HG02970 (cell line): ENCODE measurements around the gene POLD4.
"Not testable (repeated sequence)": the region's sequence is repeated elsewhere in the genome, so short reads cannot be mapped to it uniquely, and the experiment has no call there.

ENCODE experiments used
- ATAC-seq: cut with Tn5 transposase; IDR thresholded peaks from one replicate; pipeline ENCODE4 v1.9.1; 2021; ENCODE audit warnings: mild to moderate bottlenecking, moderate library complexity, moderate number of reproducible peaks; ENCODE audit not compliant: unreplicated experiment, low FRiP score

POLD4 gene

GRCh38 chr11:67353317-67354074, at the start of gene POLD4:
Gene POLD4 (minus strand): TSS chr11:67353546. CDS start chr11:67353399, 147 bp downstream.
- ATAC-seq, result peak; percentile 71

DNA sequence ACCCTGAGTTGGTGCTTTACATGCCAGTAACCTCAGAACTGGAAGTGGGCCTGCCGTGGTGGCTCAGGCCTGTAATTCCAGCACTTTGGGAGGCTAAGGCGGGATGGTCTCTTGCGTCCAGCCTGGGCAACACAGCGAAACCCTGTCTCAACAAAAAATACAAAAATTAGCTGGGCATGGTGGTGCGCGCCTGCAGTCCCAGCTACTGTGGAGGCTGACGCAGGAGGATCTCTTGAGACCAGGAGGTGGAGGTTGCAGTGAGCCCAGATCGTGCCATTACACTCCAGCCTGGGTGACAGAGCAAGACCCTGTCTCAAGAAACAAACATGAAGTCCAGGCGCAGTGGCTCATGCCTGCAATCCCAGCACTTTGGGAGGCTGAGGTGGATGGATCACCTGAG, 49.7 kb upstream of the POLD4 start:
- ATAC-seq, result not testable (repeated sequence)

- peak; percentile 1 for ATAC-seq
These were observed 49.0 kb upstream of the POLD4 start for GRCh38 chr11:67402192-67402839.

- peak; percentile 58 for ATAC-seq
These were observed 48.3 kb upstream of the POLD4 start, which contains the start of gene PPP1CA for GRCh38 chr11:67401495-67402191. Gene PPP1CA (minus strand): TSS chr11:67401858. CDS start chr11:67401782, 76 bp downstream.

- ATAC-seq, result no peak
These were observed 47.7 kb upstream of the POLD4 start for GRCh38 chr11:67400942-67401494.

GRCh38 chr11:67400251-67400941, 47.0 kb upstream of the POLD4 start:
- ATAC-seq, result no peak

GRCh38 chr11:67398661-67399563, 45.6 kb upstream of the POLD4 start:
- no peak for ATAC-seq

DNA sequence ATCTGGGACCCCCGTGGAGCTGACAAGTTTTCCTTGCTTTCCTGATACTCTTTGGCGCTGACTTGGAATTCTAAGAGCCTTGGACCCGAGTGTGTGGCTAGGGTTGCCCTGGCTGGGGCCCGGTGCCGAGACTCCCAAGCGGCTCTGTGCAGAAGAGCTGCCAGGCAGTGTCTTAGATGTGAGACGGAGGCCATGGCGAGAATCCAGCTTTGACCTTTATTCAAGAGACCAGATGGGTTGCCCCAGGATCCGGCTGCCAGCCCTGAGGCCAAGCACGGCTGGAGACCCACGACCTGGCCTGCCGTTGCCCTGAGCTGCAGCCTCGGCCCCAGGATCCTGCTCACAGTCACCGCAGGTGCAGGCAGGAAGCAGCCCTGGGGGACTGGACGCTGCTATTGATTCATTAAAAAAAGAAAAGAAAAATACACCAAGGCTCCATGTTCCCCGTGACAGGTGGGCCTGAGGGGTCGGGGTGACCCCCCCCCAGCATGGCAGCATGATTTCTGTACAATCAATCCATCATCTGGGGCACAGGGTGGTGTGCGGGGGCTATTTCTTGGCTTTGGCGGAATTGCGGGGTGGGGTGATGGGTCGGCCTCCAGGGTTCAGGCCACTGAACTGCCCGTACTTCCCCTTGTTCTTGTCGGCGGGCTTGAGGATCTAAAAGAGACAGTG, 44.8 kb upstream of the POLD4 start:
- ATAC-seq, result no peak

DNA sequence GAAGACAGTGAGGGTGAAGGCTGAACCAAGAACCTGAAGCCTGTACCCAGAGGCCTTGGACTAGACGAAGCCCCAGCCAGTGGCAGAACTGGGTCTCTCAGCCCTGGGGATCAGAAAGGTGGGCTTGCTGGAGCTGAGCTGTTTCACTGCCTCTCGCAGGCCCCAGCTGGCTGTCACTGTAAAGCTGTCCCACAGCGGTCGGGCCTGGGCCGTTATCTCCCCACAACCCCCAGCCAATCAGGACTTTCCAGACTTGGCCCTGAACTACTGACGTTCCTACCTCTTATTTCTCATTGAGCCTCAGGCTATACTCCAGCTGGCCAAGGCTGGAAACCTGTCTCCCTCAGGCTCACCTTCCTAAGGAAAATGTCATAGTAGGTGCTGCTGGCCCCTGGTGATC, 44.2 kb upstream of the POLD4 start:
- no peak for ATAC-seq

DNA sequence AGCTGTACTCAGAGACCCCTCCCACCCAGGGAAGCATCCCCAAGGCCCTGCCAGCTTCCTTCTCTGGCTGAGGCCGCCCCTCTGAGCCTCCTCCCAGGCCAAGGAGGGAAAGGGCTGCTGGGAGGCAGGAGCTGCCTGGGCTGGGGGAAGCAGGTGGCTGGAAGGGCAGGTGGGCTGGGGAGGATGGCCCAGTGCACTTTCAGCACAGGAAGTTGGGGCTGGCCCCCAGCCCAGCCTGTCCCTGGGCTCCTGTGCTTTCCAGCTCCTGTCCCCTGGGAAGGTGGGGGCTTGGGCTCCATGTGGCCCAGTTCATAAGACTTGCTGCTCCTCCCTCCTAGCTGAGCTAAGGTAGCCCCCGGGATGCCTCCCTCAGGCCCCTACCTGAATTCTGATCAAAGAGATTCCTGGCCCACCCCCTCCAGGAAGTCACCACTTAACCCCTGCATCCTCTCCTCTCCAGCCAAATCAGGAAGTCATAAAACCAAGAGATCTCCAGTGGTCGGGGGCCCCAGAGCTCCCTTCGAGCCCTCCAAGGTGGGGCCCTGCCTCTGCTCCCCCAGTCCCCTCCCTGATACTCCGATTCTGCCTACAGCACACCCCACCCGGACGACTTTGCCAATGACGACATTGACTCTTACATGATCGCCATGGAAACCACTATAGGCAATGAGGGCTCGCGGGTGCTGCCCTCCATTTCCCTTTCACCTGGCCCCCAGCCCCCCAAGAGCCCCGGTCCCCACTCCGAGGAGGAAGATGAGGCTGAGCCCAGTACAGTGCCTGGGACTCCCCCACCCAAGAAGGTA, 43.4 kb upstream of the POLD4 start:
- ATAC-seq, result no peak

GRCh38 chr11:67396259-67396581, 42.9 kb upstream of the POLD4 start:
- ATAC-seq, result no peak

- no peak for ATAC-seq
These were observed 42.4 kb upstream of the POLD4 start for GRCh38 chr11:67395555-67396258.

DNA sequence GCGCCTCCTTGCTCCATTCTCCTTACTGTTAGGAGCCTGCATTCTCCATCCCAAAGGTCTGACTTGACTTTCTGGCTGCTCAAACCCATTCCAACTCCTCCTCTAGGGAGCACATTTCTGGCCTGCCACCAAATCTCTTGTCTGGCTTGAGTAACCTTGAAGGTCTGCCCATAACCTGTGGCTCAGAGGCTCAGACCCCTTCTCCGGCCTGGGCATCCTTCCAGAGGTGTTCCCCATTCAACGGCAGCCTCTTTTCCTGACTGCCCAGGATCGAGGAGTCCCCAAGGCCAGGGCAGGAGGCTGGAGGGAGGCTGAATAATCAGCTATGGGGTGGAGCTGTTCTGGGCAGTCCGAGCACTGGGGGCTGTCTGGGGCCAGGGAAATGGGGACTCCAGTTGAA, 40.6 kb upstream of the POLD4 start:
- ATAC-seq, result no peak

DNA sequence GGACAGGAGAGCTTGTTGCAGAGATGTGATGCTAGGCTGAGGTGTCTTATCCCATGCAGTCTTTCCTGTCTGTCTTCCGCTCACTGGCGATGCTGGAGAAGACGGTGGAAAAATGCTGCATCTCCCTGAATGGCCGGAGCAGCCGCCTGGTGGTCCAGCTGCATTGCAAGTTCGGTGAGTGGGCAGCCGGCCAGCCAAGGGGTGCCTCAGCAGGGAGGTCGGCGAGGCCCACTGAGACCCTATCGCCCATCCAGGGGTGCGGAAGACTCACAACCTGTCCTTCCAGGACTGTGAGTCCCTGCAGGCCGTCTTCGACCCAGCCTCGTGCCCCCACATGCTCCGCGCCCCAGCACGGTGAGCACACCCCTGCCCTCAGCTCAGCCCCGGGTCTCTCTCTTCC, 40.1 kb upstream of the POLD4 start:
- no peak for ATAC-seq

DNA sequence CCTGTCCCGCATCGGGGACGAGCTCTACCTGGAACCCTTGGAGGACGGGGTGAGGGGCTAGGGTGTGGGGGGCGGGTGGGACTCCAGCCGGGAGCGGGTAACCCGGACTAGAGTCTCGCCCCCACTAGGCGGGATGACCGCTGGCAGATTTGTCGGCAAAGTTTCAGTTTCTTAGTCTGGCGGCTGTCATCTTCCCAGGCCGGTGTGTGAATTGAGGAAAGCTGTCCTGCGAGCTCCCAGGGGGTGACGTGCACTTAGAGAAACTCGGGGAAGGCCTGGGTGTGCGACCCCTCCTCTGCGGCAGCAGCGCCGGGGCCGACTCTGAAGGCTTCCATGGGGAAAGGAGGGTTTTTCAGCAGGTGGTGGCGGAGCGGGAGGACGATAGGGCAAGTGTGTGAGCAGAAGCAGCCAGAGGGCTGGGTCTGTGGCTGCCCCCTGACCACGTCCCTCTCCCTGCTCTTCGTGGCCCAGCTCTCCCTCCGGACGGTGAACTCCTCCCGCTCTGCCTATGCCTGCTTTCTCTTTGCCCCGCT, 38.9 kb upstream of the POLD4 start:
- no peak for ATAC-seq

- ATAC-seq, result peak; percentile 56
These were observed 38.2 kb upstream of the POLD4 start, which contains the start of gene RAD9A for GRCh38 chr11:67391304-67392182. Gene RAD9A (plus strand): TSS chr11:67391986. CDS start chr11:67392045, 59 bp downstream.
